ENCODE data around the gene IRS1.

IRS1 gene

DNA sequence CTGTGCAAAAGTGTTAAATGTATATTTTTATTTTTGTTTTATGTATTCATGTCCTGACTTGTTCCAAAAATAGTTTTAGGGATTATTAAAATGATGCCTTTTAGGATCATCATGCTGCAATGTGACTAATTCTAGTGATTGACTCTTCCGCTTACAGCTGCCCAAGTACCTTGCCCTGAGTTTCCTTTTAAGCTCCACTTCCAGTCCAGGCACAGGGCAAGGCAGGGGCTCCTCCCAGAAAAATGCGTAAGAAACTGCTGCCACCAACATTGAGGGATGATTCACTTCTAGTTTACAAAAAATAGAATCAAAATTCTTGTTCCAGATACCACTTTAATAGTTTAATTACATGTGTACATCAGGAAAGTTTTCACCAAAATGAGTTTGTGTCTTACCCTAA lies 116.4 kb downstream of the IRS1 start:
- no peak for DNase-seq

Measured in EL (cell line).